KMS-11 (cell line): Measurements from ENCODE around the gene LARP6.

Source experiments
- H2AFZ ChIP-seq: fragments of 200-600 bp; sonication (generic); 2 replicates; pipeline ENCODE4 v1.6.1; 2016; ENCODE audit warnings: antibody characterized with exemption, mixed run types, low read depth
- H3K27ac ChIP-seq: fragments of 200-600 bp; sonication (generic); 2 replicates; pipeline ENCODE4 v1.6.1; 2016; ENCODE audit warnings: mild to moderate bottlenecking, mixed run types
- H3K27me3 ChIP-seq: fragments of 200-600 bp; sonication (generic); 2 replicates; pipeline ENCODE4 v1.6.1; 2017; ENCODE audit warnings: mild to moderate bottlenecking, low read depth, mixed run types, moderate library complexity; ENCODE audit not compliant: insufficient read depth
- H3K36me3 ChIP-seq: fragments of 200-600 bp; sonication (generic); 2 replicates; pipeline ENCODE4 v1.6.1; 2017; ENCODE audit warnings: mild to moderate bottlenecking, mixed run types; ENCODE audit not compliant: insufficient read depth
- H3K4me1 ChIP-seq: fragments of 200-600 bp; sonication (generic); 2 replicates; pipeline ENCODE4 v1.6.1; 2016; ENCODE audit warnings: mild to moderate bottlenecking, low read depth, mixed run types; ENCODE audit not compliant: poor library complexity, severe bottlenecking
- H3K4me2 ChIP-seq: fragments of 200-600 bp; sonication (generic); 2 replicates; pipeline ENCODE4 v1.7.0; 2016; ENCODE audit warnings: mild to moderate bottlenecking, mixed run types
- H3K4me3 ChIP-seq: fragments of 200-600 bp; sonication (generic); IDR thresholded peaks from 2 replicates; pipeline ENCODE4 v1.6.1; 2017; ENCODE audit warnings: low read depth, low read length, mixed read lengths; ENCODE audit not compliant: insufficient read depth
- H3K79me2 ChIP-seq: fragments of 200-600 bp; sonication (generic); 2 replicates; pipeline ENCODE4 v1.6.1; 2016; ENCODE audit warnings: low read depth, mixed run types; ENCODE audit not compliant: insufficient read depth
- H3K9ac ChIP-seq: fragments of 200-600 bp; sonication (generic); 2 replicates; pipeline ENCODE4 v1.6.1; 2016; ENCODE audit warnings: mild to moderate bottlenecking, mixed run types
- H4K20me1 ChIP-seq: fragments of 200-600 bp; sonication (generic); 2 replicates; pipeline ENCODE4 v1.6.1; 2016; ENCODE audit warnings: mild to moderate bottlenecking, mixed run types; ENCODE audit not compliant: insufficient read depth
- TF ChIP-seq, protein P1 (sequence below): fragments of 200-600 bp; sonication (generic); conservative IDR thresholded peaks from 2 replicates; pipeline ENCODE4 v1.6.1; 2017; ENCODE audit warnings: low read depth, mild to moderate bottlenecking, antibody characterized with exemption, low read length, moderate library complexity, mixed read lengths

The LARP6 gene

DNA sequence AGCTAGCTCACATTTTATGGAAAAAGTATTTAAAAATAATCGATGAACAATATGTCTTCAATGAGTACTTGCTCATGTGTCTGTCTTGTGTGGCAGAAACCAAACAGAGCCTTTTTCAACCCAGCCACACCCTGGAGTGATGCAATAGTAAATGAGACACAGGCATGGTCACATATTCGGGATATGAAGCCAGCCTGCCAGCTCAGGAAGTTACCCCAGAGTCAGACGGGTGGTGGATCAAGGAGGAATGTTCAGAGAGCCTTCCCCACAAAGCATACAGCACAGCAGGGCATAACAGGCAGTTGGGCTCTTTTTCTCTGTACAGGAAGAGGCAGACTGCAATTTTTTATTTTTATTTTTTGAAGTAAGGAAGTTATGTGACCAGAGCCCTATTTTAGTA lies 27.3 kb downstream of the LARP6 start:
- no peak overlapping the region for H2AFZ ChIP-seq
- TF ChIP-seq, protein P1, sequence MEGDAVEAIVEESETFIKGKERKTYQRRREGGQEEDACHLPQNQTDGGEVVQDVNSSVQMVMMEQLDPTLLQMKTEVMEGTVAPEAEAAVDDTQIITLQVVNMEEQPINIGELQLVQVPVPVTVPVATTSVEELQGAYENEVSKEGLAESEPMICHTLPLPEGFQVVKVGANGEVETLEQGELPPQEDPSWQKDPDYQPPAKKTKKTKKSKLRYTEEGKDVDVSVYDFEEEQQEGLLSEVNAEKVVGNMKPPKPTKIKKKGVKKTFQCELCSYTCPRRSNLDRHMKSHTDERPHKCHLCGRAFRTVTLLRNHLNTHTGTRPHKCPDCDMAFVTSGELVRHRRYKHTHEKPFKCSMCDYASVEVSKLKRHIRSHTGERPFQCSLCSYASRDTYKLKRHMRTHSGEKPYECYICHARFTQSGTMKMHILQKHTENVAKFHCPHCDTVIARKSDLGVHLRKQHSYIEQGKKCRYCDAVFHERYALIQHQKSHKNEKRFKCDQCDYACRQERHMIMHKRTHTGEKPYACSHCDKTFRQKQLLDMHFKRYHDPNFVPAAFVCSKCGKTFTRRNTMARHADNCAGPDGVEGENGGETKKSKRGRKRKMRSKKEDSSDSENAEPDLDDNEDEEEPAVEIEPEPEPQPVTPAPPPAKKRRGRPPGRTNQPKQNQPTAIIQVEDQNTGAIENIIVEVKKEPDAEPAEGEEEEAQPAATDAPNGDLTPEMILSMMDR: no peak
- H3K27ac ChIP-seq: no peak overlapping the region
- no peak overlapping the region for H3K4me2 ChIP-seq
- no peak overlapping the region for H3K9ac ChIP-seq
- no peaks in the 10 kb centered on the region for H3K4me1 ChIP-seq
- no peaks in the 10 kb centered on the region for H3K36me3 ChIP-seq
- H3K27me3 ChIP-seq: no peaks in the 10 kb centered on the region
- H3K79me2 ChIP-seq: no peaks in the 10 kb centered on the region
- H3K4me3 ChIP-seq: no peak overlapping the region
- no peaks in the 10 kb centered on the region for H4K20me1 ChIP-seq

DNA sequence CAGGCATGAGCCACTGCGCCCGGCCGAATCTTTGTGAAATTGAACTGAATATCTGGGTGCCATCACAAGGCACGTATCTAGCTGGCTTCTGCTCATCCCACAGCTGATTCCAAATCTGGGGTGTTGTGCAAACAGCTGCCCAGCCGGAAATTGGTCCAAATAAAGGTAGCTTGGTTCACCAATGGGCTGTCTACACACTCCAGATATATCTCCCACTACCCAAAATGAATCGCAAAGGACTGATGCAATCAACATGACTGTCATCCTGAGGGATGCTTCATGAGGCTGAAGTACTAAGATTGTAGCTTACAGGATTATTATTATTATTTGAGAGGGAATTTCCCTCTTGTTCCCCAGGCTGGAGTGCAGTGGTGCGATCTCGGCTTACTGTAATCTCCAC lies 28.1 kb downstream of the LARP6 start:
- no peaks in the 10 kb centered on the region for H3K36me3 ChIP-seq
- no peak overlapping the region for H3K27ac ChIP-seq
- H3K4me3 ChIP-seq: no peak overlapping the region
- H3K9ac ChIP-seq: no peak overlapping the region
- H4K20me1 ChIP-seq: no peaks in the 10 kb centered on the region
- no peaks in the 10 kb centered on the region for H3K4me1 ChIP-seq
- H3K27me3 ChIP-seq: no peaks in the 10 kb centered on the region
- TF ChIP-seq, protein P1: no peak
- no peaks in the 10 kb centered on the region for H3K79me2 ChIP-seq
- H3K4me2 ChIP-seq: no peak overlapping the region
- peak overlapping the region; percentile 58; the same call in 1 of the 2 replicates for H2AFZ ChIP-seq

DNA sequence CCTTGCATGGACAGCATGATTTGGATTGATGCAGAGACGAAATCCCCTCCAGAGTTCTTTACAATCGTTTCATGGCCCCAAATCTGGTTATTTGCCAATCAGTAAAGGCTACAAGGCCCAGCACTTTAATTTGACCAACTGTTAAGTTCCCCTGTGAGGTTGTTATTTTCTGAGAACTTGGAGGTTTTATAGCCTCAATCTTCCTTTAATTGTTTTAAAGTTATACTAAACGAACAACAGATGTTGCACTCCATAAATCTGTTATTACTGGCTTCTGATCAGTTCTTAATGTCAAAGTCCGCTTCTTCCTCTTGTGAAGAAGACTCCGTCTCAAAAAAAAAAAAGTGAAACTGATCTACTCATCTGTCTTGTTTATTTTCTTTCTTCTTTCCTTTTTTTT lies 30.8 kb downstream of the LARP6 start:
- Histone ChIP-seq H3K79me2 (no peaks in the 10 kb centered on the region), H3K4me2 (no peak overlapping the region), H3K36me3 (no peaks in the 10 kb centered on the region), H2AFZ (no peak overlapping the region), H3K27ac (no peak overlapping the region), H3K4me3 (no peak overlapping the region), H3K4me1 (no peaks in the 10 kb centered on the region), H3K9ac (no peak overlapping the region), H3K27me3 (no peaks in the 10 kb centered on the region), H4K20me1 (no peaks in the 10 kb centered on the region)
- TF ChIP-seq, protein P1: no peak

DNA sequence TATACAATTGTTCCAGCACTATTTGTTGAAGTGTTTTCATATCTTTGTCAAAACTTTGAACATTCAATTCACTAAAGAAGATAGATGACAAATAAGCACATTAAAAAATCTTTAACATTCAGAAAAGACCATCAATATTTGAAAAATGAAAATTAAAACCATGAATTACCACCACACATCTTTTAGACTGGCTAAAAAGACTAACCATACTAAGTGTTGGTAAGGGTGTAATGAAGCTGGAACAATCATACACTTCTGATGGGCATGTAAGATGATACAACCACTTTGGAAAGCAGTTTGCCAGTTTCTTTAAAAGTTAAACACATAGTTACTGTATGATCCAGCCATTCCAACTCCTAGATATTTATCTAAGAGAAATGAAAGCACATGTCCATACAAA lies 33.7 kb downstream of the LARP6 start:
- Histone ChIP-seq H3K36me3 (no peaks in the 10 kb centered on the region), H3K4me2 (no peak overlapping the region), H3K27ac (no peak overlapping the region), H3K79me2 (no peaks in the 10 kb centered on the region), H4K20me1 (no peaks in the 10 kb centered on the region), H3K4me1 (no peaks in the 10 kb centered on the region), H3K27me3 (no peaks in the 10 kb centered on the region), H3K9ac (no peak overlapping the region), H2AFZ (no peak overlapping the region), H3K4me3 (no peak overlapping the region)
- TF ChIP-seq, protein P1: no peak

DNA sequence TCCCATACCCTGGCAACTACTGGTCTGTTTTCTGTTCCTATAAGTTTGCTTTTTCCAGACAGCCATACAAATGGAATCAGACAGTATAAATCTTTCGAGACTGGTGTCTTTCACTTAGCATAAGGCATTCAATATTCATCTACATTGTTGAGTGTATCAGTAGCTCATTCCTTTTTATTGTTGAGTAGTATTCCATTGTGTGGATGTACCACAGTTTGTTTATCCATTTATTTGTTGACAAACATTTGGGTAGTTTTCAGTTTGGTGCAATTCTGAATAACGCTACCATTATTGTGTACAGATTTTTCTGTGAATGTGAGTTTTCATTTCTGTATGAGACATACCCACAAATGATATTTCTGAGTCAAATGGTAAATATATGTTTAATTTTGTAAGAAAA lies 35.4 kb downstream of the LARP6 start:
- no peaks in the 10 kb centered on the region for H3K79me2 ChIP-seq
- no peaks in the 10 kb centered on the region for H3K36me3 ChIP-seq
- H3K4me3 ChIP-seq: no peak overlapping the region
- H3K4me1 ChIP-seq: no peaks in the 10 kb centered on the region
- TF ChIP-seq, protein P1: no peak
- no peaks in the 10 kb centered on the region for H3K27me3 ChIP-seq
- no peak overlapping the region for H3K4me2 ChIP-seq
- H3K27ac ChIP-seq: no peak overlapping the region
- no peak overlapping the region for H3K9ac ChIP-seq
- no peak overlapping the region for H2AFZ ChIP-seq
- no peaks in the 10 kb centered on the region for H4K20me1 ChIP-seq
